SK-N-SH treated with all-trans-retinoic acid at 6 μM for 48 hours (cell line): ENCODE data around the gene USF3.

ENCODE experiments used
- ATAC-seq: fragments of 200-7000 bp; cut with Tn5 transposase; 3 replicates; pipeline ENCODE4 v1.9.1; 2020; ENCODE audit warnings: mild to moderate bottlenecking, moderate library complexity
- ARNTL ChIP-seq: fragments of 450-650 bp; formaldehyde crosslinking; IDR thresholded peaks from 2 replicates; pipeline ENCODE4 v1.5.0; 2020; ENCODE audit warnings: low read depth, mild to moderate bottlenecking, moderate library complexity, borderline replicate concordance
- BACH2 ChIP-seq: fragments of 250-450 bp; sonication (Bioruptor Pico); IDR thresholded peaks from 2 replicates; pipeline ENCODE4 v1.9.0; 2021; ENCODE audit warnings: mild to moderate bottlenecking, borderline replicate concordance
- CSDC2 ChIP-seq: fragments of 250-450 bp; sonication (Bioruptor Pico); IDR thresholded peaks from 2 replicates; pipeline ENCODE4 v1.5.0; 2020; ENCODE audit warnings: mild to moderate bottlenecking, moderate library complexity
- CSRNP3 ChIP-seq: fragments of 250-450 bp; sonication (Bioruptor Pico); IDR thresholded peaks from 2 replicates; pipeline ENCODE4 v1.5.1; 2021; ENCODE audit warnings: mild to moderate bottlenecking, moderate library complexity
- GLIS3 ChIP-seq: fragments of 250-450 bp; sonication (Bioruptor Pico); IDR thresholded peaks from 2 replicates; pipeline ENCODE4 v1.5.0; 2020; ENCODE audit warnings: mild to moderate bottlenecking, moderate library complexity
- ISL1 ChIP-seq: fragments of 250-450 bp; sonication (Bioruptor Pico); IDR thresholded peaks from 2 replicates; pipeline ENCODE4 v2.1.2; 2022; ENCODE audit warnings: mild to moderate bottlenecking, moderate library complexity
- POU6F1 ChIP-seq: fragments of 250-450 bp; sonication (Bioruptor Pico); IDR thresholded peaks from 2 replicates; pipeline ENCODE4 v1.8.0; 2021; ENCODE audit warnings: low read depth, mild to moderate bottlenecking, moderate library complexity, borderline replicate concordance
- PPARA ChIP-seq: fragments of 250-450 bp; sonication (Bioruptor Pico); IDR thresholded peaks from 2 replicates; pipeline ENCODE4 v1.5.0; 2020; ENCODE audit warnings: mild to moderate bottlenecking, borderline replicate concordance
- RARB ChIP-seq: fragments of 250-450 bp; sonication (Bioruptor Pico); IDR thresholded peaks from 2 replicates; pipeline ENCODE4 v1.8.0; 2021; ENCODE audit warnings: mild to moderate bottlenecking, moderate library complexity
- SNAI2 ChIP-seq: fragments of 250-450 bp; sonication (Bioruptor Pico); IDR thresholded peaks from 2 replicates; pipeline ENCODE4 v1.5.0; 2020; ENCODE audit warnings: mild to moderate bottlenecking, moderate library complexity
- TCF4 ChIP-seq: fragments of 250-450 bp; sonication (Bioruptor Pico); IDR thresholded peaks from 2 replicates; pipeline ENCODE4 v1.8.0; 2021; ENCODE audit warnings: mild to moderate bottlenecking, moderate library complexity, borderline replicate concordance
- TOX ChIP-seq: fragments of 250-450 bp; sonication (Bioruptor Pico); IDR thresholded peaks from 2 replicates; pipeline ENCODE4 v1.8.0; 2021; ENCODE audit warnings: mild to moderate bottlenecking, moderate library complexity, borderline replicate concordance
- ZFP3 ChIP-seq: fragments of 250-450 bp; sonication (Bioruptor Pico); IDR thresholded peaks from 2 replicates; pipeline ENCODE4 v1.5.0; 2020; ENCODE audit warnings: mild to moderate bottlenecking, moderate library complexity
- ZFP30 ChIP-seq: fragments of 450-650 bp; formaldehyde crosslinking; IDR thresholded peaks from 2 replicates; pipeline ENCODE4 v1.5.0; 2022; ENCODE audit warnings: mild to moderate bottlenecking, moderate library complexity
- ZNF70 ChIP-seq: fragments of 450-650 bp; formaldehyde crosslinking; IDR thresholded peaks from 2 replicates; pipeline ENCODE4 v1.5.0; 2020; ENCODE audit warnings: mild to moderate bottlenecking, moderate library complexity
- ZNF8 ChIP-seq: fragments of 450-650 bp; formaldehyde crosslinking; IDR thresholded peaks from 2 replicates; pipeline ENCODE4 v1.5.0; 2020; ENCODE audit warnings: mild to moderate bottlenecking, moderate library complexity
- TF ChIP-seq, protein P1 (sequence below): fragments of 250-450 bp; sonication (Bioruptor Pico); IDR thresholded peaks from 2 replicates; pipeline ENCODE4 v1.8.0; 2020; ENCODE audit warnings: mild to moderate bottlenecking, moderate library complexity, borderline replicate concordance
- TF ChIP-seq, protein P2 (sequence below): fragments of 250-450 bp; sonication (Bioruptor Pico); IDR thresholded peaks from 2 replicates; pipeline ENCODE4 v1.5.1; 2020; ENCODE audit warnings: low read depth, mild to moderate bottlenecking, moderate library complexity
- TF ChIP-seq, protein P3 (sequence below): fragments of 250-450 bp; sonication (Bioruptor Pico); IDR thresholded peaks from 2 replicates; pipeline ENCODE4 v1.5.0; 2020; ENCODE audit warnings: mild to moderate bottlenecking, moderate library complexity

USF3 gene

DNA sequence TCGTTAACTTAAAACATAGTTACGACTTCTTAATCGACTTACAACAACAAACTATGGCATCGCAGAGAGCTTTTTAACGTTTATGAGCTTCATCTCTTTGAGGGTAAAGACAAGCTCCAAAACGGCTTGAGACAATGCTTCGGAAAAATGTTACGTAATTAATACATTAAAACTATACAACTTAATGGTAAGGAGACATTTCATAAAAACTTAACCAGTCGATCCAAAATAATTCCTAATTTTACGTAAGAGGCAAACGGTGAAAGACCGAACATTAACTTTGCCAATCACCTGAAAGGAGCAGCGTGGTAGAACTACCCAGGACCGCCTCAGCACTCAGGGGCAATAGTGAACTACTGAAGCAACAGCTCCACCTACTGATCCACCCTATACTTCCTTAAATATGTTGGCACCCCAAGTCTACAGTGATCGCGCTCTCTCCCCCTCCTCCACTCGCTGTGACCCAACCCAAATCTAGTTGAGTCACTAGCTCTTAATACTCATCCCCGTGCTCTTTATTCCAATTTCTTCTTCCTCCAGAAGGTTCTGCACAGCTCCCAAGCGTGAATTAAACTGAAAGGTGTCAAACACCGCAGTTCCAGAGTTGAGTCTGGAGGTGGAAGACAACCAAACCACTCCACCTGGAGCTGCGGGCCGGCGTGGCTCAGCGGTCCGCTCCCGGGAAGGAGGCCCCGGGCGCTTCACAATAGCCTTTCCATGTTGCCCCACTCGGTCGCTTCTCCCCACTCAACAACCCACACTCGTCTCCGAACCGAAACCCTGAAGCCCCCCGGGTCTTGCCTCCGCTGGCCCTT lies 48.7 kb upstream of the USF3 start:
- ATAC-seq: peak; percentile 82
- TF ChIP-seq, protein P1, sequence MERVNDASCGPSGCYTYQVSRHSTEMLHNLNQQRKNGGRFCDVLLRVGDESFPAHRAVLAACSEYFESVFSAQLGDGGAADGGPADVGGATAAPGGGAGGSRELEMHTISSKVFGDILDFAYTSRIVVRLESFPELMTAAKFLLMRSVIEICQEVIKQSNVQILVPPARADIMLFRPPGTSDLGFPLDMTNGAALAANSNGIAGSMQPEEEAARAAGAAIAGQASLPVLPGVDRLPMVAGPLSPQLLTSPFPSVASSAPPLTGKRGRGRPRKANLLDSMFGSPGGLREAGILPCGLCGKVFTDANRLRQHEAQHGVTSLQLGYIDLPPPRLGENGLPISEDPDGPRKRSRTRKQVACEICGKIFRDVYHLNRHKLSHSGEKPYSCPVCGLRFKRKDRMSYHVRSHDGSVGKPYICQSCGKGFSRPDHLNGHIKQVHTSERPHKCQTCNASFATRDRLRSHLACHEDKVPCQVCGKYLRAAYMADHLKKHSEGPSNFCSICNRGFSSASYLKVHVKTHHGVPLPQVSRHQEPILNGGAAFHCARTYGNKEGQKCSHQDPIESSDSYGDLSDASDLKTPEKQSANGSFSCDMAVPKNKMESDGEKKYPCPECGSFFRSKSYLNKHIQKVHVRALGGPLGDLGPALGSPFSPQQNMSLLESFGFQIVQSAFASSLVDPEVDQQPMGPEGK (CRISPR knock-in tag): no peak
- TF ChIP-seq RARB (CRISPR knock-in tag): no peak
- TF ChIP-seq POU6F1 (CRISPR knock-in tag): no peak
- TF ChIP-seq SNAI2 (CRISPR knock-in tag): no peak
- TF ChIP-seq, protein P2, sequence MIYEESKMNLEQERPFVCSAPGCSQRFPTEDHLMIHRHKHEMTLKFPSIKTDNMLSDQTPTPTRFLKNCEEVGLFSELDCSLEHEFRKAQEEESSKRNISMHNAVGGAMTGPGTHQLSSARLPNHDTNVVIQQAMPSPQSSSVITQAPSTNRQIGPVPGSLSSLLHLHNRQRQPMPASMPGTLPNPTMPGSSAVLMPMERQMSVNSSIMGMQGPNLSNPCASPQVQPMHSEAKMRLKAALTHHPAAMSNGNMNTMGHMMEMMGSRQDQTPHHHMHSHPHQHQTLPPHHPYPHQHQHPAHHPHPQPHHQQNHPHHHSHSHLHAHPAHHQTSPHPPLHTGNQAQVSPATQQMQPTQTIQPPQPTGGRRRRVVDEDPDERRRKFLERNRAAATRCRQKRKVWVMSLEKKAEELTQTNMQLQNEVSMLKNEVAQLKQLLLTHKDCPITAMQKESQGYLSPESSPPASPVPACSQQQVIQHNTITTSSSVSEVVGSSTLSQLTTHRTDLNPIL (CRISPR knock-in tag): no peak
- TF ChIP-seq, protein P3, sequence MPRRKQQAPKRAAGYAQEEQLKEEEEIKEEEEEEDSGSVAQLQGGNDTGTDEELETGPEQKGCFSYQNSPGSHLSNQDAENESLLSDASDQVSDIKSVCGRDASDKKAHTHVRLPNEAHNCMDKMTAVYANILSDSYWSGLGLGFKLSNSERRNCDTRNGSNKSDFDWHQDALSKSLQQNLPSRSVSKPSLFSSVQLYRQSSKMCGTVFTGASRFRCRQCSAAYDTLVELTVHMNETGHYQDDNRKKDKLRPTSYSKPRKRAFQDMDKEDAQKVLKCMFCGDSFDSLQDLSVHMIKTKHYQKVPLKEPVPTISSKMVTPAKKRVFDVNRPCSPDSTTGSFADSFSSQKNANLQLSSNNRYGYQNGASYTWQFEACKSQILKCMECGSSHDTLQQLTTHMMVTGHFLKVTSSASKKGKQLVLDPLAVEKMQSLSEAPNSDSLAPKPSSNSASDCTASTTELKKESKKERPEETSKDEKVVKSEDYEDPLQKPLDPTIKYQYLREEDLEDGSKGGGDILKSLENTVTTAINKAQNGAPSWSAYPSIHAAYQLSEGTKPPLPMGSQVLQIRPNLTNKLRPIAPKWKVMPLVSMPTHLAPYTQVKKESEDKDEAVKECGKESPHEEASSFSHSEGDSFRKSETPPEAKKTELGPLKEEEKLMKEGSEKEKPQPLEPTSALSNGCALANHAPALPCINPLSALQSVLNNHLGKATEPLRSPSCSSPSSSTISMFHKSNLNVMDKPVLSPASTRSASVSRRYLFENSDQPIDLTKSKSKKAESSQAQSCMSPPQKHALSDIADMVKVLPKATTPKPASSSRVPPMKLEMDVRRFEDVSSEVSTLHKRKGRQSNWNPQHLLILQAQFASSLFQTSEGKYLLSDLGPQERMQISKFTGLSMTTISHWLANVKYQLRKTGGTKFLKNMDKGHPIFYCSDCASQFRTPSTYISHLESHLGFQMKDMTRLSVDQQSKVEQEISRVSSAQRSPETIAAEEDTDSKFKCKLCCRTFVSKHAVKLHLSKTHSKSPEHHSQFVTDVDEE: no peak

- no peak for ATAC-seq
Measured at GRCh38 chr3:113743006-113743630, 46.7 kb upstream of the USF3 start.

GRCh38 chr3:113741620-113742019 lies 45.2 kb upstream of the USF3 start:
- no peak for ATAC-seq
- TF ChIP-seq, protein P3: no peak
- TF ChIP-seq TCF4 (CRISPR knock-in tag) (no peak), ZNF70 (CRISPR knock-in tag) (no peak), ZNF8 (no peak), RARB (CRISPR knock-in tag) (no peak), ZFP3 (no peak), ISL1 (CRISPR knock-in tag) (no peak), TOX (CRISPR knock-in tag) (no peak), PPARA (CRISPR knock-in tag) (no peak), ARNTL (CRISPR knock-in tag) (no peak), CSDC2 (CRISPR knock-in tag) (no peak)

More at GRCh38 chr3:113743006-113743630, 46.7 kb upstream of the USF3 start:
- no peak for TF ChIP-seq GLIS3 (CRISPR knock-in tag)
- TF ChIP-seq TCF4 (CRISPR knock-in tag): no peak
- no peak for TF ChIP-seq CSRNP3 (CRISPR knock-in tag)
- no peak for TF ChIP-seq SNAI2 (CRISPR knock-in tag)
- TF ChIP-seq ZNF8: no peak
- no peak for TF ChIP-seq ISL1 (CRISPR knock-in tag)
- no peak for TF ChIP-seq TOX (CRISPR knock-in tag)
- TF ChIP-seq, protein P2 (CRISPR knock-in tag): no peak
- no peak for TF ChIP-seq ZFP3
- no peak for TF ChIP-seq BACH2 (CRISPR knock-in tag)
- no peak for TF ChIP-seq ZFP30 (CRISPR knock-in tag)
- TF ChIP-seq RARB (CRISPR knock-in tag): no peak
- TF ChIP-seq CSDC2 (CRISPR knock-in tag): no peak
- TF ChIP-seq, all 23 proteins: peak for 0
